Pancreas (tissue), 10 donors: ENCODE measurements around the gene FFAR4. TPM values are rescaled to one million over a fixed set of nuclear protein-coding genes. Genes with fewer than 3 reads are reported as not detected.

Source experiments
- ATAC-seq, 4 donors: fragments of 200-7000 bp; cut with Tn5 transposase; one replicate each; pipeline versions ENCODE4 v1.8.0 to v1.9.1; 2020; ENCODE audit warnings: mild to moderate bottlenecking in 4 of 4, moderate library complexity in 4 of 4
- DNase-seq, 6 donors: peaks; one replicate each; pipeline ENCODE4 v3.0.0-alpha.2; 2020
- FAIRE-seq: peaks from 2 replicates; lab custom pipeline; 2012; peaks lifted over from hg19 to GRCh38; lab: Jason Lieb, UNC
- H3K27ac ChIP-seq, 4 donors: fragments of 200-600 bp; sonication (generic); 1 replicate in 3 of 4; 2 replicates in 1 of 4; pipeline versions ENCODE4 v1.5.0 to v1.8.0; 2020
- H3K27me3 ChIP-seq, 4 donors: fragments of 200-600 bp; one replicate each; pipeline ENCODE4 v1.8.0; 2021
- H3K36me3 ChIP-seq, 3 donors: fragments of 200-600 bp; sonication (generic) in 1 of 3; one replicate each; pipeline versions ENCODE4 v1.5.0 to v1.8.0; 2020 to 2021
- H3K4me1 ChIP-seq, 3 donors: fragments of 200-600 bp; one replicate each; pipeline ENCODE4 v1.8.0; 2021
- H3K4me3 ChIP-seq, 4 donors: fragments of 200-600 bp; sonication (generic) in 2 of 4; one replicate each; pipeline versions ENCODE4 v1.5.0 to v1.8.0; 2020 to 2021
- H3K9me3 ChIP-seq, 4 donors: fragments of 200-600 bp; one replicate each; pipeline ENCODE4 v1.8.0; 2021
- WGBS, 2 donors: extraction: QIAGEN DNeasy Blood & Tissue Kit; methylation state at CpG; one replicate each; pipeline ENCODE4 v1.1.7; 2013; 5-methylcytosine and 5-hydroxymethylcytosine counted together
- intact Hi-C, 3 donors: fragments of 100-400 bp; cut with DNase I; formaldehyde crosslinking; loops; one replicate each; pipeline versions ENCODE4 v1.11.1 to v1.14.2; 2022
- polyA plus RNA-seq, 2 donors: library from polyadenylated mRNA; stranded (reverse); fragments of 200-250 nt; gene quantifications; one replicate each; pipeline ENCODE4 v1.2.3, GENCODE V29; 2013
- total RNA-seq, 6 donors: library from RNA; stranded (reverse); fragmentation: NEBNext Ultra II Directional in 4 of 6; extraction: Animal tissue kit (Norgen Biotek cat#: 25700) in 4 of 6; gene quantifications; one replicate each; pipeline versions ENCODE4 v1.2.1 to v1.2.4, GENCODE V29; 2021 to 2023
- TF ChIP-seq, protein P1 (sequence below), 4 donors: fragments of 200-600 bp; sonication (generic) in 3 of 4; IDR thresholded peaks; one replicate each; pipeline versions ENCODE4 v1.5.0 to v1.8.0; 2021; ENCODE audit warnings: antibody characterized with exemption in 4 of 4
- donor health status: healthy with polysubstance abuse.
- donor health status: DM: no; HTN: no; CAD: no; lungs with moderate emphysema.
- donor health status: DM: no; HTN: no; CAD: no.
- donor health status: control.
- donor health status: control.
- donor health status: Bipolar disorder and iron deficiency.
- donor health status: DM: yes; HTN: yes; CAD: no.
- donor health status: DM: no; HTN: no; CAD: no.
- donor health status: DM: no; HTN: no; CAD: no.
- donor health status: DM: yes; HTN: yes; CAD: no.

FFAR4 gene
- total and polyA plus RNA-seq, 8 donors: 0.37 to 2.4 (median 0.74) TPM

DNA sequence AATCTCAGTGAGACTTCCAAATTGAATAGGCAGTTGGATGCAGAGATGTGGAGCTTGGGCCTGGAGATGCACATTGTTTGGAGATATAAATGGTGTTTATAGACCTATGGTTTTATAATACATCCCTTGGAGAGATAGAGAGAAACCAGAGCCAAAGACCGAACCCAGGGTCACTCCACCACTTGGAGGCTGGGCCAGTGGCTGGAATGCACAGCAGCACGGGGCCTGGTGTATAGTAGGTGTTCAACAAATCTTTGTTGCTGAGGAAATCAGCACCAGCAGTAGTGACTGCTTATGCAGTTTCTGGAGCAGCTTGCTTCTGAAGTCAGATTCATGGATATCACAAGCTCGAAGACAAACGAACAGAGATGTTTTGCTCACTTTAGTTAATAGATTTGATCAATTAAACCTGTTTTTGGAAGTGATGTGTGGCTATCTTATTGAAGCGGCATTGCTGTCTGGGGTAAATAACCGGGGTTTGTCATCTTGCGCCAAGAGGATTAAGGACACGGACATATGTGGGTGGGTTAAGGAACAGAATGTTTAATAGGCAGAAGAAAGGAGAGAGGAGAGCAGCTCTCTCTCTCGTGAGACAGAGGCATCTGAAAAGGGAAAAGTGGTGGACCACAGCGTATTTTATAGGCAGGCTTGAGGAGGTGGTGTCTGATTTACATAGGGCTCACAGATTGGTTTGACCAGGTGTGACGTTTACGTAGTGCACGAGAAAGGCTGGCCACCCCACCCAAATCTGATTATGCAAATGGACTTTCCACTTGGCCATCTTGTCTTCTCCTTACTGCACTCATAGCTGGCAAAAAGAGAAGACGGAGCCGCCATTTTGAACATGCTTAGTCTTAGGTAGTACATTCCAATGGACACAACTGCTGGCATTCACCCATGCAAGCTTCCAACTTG is 23.4 kb downstream of the FFAR4 start:
- Histone ChIP-seq H3K4me1 (no peaks in the 10 kb centered on the region), H3K27ac (no peak overlapping the region), H3K36me3 (no peaks in the 10 kb centered on the region), H3K27me3 (no peaks in the 10 kb centered on the region), H3K4me3 (no peak overlapping the region), H3K9me3 (no peaks in the 10 kb centered on the region)
- ATAC-seq: no peak
- no peak for DNase-seq
- intact Hi-C loops: no loop called here
- WGBS, 2 donors: 80 to 86% methylated on average over 15 of the region's 15 CpGs
- TF ChIP-seq, protein P1, sequence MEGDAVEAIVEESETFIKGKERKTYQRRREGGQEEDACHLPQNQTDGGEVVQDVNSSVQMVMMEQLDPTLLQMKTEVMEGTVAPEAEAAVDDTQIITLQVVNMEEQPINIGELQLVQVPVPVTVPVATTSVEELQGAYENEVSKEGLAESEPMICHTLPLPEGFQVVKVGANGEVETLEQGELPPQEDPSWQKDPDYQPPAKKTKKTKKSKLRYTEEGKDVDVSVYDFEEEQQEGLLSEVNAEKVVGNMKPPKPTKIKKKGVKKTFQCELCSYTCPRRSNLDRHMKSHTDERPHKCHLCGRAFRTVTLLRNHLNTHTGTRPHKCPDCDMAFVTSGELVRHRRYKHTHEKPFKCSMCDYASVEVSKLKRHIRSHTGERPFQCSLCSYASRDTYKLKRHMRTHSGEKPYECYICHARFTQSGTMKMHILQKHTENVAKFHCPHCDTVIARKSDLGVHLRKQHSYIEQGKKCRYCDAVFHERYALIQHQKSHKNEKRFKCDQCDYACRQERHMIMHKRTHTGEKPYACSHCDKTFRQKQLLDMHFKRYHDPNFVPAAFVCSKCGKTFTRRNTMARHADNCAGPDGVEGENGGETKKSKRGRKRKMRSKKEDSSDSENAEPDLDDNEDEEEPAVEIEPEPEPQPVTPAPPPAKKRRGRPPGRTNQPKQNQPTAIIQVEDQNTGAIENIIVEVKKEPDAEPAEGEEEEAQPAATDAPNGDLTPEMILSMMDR (IDR thresholded peaks at IDR 0.05): no peak
- no peak for FAIRE-seq

DNA sequence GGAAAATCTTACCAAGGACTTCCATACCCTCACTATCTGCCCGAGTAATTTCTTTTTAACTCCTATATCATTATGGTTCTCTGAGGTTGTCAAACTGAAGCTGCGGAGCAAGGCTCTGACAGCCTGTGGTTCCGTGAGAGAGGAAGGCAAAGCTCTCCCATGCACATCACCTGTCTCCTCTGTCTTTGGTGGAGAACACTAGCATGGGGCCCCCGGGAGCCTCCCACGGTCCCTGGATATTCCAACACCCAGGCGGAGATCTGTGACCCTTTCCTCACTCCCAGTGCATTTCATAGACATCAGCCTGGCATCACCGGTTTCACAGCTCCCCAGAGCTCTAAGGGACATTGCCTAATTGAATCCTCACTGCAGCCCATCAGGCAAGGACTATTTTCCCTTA is 24.2 kb downstream of the FFAR4 start:
- Histone ChIP-seq H3K36me3 (no peaks in the 10 kb centered on the region), H3K4me1 (no peaks in the 10 kb centered on the region), H3K27me3 (no peaks in the 10 kb centered on the region), H3K4me3 (no peak overlapping the region), H3K9me3 (no peaks in the 10 kb centered on the region), H3K27ac (no peak overlapping the region)
- ATAC-seq (no peak), DNase-seq (no peak), FAIRE-seq (no peak)
- intact Hi-C loops: no loop called here
- 88 to 90% methylated on average over 7 of the region's 7 CpGs for WGBS, 2 donors
- TF ChIP-seq, protein P1 (IDR thresholded peaks at IDR 0.05): no peak

DNA sequence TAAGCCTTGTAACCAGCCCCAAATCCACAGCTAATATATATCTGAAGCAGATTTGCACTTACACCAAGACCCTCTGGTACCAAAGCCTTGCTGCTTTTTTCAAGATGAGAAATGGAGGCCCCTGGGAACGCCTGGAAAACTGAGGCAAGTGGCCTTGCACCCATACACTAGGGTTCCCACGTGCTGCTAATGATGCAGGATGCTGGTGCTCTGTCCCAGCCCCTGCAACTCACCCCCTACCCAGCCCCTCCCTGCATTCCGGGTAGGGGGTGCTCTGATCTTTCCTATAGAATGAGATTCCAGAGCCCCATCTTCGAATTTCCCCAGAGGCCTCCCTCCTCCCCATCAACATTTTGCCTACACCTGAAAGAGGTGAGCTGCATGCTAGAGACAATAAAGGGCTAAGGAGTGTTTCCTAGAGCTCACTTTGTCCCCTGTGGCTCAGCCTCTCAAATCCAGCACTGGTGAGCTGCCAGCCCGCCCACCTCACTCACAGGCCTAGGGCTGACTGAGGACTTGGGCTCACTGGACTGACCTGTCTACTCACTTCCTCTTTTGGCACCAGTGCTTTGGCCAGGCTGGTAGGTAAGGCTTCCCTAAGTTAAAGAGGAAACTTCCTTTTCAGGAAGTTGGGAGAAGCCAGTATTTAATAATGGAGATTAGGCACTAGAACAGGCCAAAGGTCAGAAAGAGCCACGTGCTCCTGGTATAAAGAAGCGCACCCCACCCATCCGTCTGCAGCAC is 24.8 kb downstream of the FFAR4 start:
- WGBS, 2 donors: 56 to 57% methylated on average over 8 of the region's 8 CpGs
- peak in 3 of 4 donors; percentile 19 to 54 (median 21) for ATAC-seq
- Histone ChIP-seq H3K36me3 (no peaks in the 10 kb centered on the region), H3K9me3 (no peaks in the 10 kb centered on the region), H3K27ac (no peak overlapping the region), H3K4me3 (no peak overlapping the region), H3K4me1 (no peaks in the 10 kb centered on the region), H3K27me3 (no peaks in the 10 kb centered on the region)
- intact Hi-C loops: no loop called here
- FAIRE-seq: no peak
- TF ChIP-seq, protein P1 (IDR thresholded peaks at IDR 0.05): no peak
- no peak for DNase-seq

DNA sequence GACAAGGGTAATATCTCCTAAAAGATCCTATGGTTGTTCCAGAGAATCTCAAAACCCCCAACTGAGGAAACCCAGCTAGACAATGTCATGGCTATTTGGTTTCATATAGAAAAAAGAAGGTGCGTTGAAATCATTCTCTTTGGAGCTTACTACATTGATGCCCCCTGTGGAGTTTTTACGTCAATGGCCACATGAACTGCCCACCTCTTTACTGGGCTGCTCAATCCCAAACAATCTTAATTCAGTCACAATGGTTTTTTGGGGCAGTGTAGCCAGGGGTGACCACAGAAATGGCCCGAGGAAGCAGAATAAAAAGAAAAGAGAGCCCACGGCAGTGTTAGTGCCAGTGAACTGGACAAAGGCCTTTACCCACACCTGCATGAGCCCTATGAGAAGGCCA is 26.8 kb downstream of the FFAR4 start:
- WGBS, 2 donors: 84 to 87% methylated on average over 4 of the region's 4 CpGs
- Histone ChIP-seq H3K36me3 (no peaks in the 10 kb centered on the region), H3K4me3 (no peak overlapping the region), H3K27me3 (no peaks in the 10 kb centered on the region), H3K9me3 (no peaks in the 10 kb centered on the region), H3K27ac (no peak overlapping the region), H3K4me1 (no peaks in the 10 kb centered on the region)
- intact Hi-C loops: no loop called here
- FAIRE-seq (no peak), DNase-seq (no peak), ATAC-seq (no peak)
- TF ChIP-seq, protein P1 (IDR thresholded peaks at IDR 0.05): no peak
